ENCODE data around the gene COG7.
A peak's percentile ranks its signal among the peaks of the same experiment; 100 is the strongest.

Gene COG7

GRCh38 chr16:23408823-23409298, 44.1 kb downstream of the COG7 start (continued):
- TF ChIP-seq, protein P1, sequence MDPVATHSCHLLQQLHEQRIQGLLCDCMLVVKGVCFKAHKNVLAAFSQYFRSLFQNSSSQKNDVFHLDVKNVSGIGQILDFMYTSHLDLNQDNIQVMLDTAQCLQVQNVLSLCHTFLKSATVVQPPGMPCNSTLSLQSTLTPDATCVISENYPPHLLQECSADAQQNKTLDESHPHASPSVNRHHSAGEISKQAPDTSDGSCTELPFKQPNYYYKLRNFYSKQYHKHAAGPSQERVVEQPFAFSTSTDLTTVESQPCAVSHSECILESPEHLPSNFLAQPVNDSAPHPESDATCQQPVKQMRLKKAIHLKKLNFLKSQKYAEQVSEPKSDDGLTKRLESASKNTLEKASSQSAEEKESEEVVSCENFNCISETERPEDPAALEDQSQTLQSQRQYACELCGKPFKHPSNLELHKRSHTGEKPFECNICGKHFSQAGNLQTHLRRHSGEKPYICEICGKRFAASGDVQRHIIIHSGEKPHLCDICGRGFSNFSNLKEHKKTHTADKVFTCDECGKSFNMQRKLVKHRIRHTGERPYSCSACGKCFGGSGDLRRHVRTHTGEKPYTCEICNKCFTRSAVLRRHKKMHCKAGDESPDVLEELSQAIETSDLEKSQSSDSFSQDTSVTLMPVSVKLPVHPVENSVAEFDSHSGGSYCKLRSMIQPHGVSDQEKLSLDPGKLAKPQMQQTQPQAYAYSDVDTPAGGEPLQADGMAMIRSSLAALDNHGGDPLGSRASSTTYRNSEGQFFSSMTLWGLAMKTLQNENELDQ (tag by site-specific recombination; IDR thresholded peaks at IDR 0.05; ENCODE audit: low read depth) = no peak
- TF ChIP-seq BCL11A (tag by site-specific recombination; IDR thresholded peaks at IDR 0.05; ENCODE audit: low read depth) = no peak
- no peak for TF ChIP-seq ZNF214 (tag by site-specific recombination; IDR thresholded peaks at IDR 0.05; ENCODE audit: borderline replicate concordance)
- TF ChIP-seq ZNF544 (tag by site-specific recombination; IDR thresholded peaks at IDR 0.05) = no peak
- peak; percentile 79 for TF ChIP-seq ZBTB21 (tag by site-specific recombination; IDR thresholded peaks at IDR 0.05)
- no peak for TF ChIP-seq MEIS1 (CRISPR knock-in tag; IDR thresholded peaks at IDR 0.05; ENCODE audit: borderline replicate concordance)
- no peak for TF ChIP-seq GLIS2 (tag by site-specific recombination; IDR thresholded peaks at IDR 0.05)
- no peak for TF ChIP-seq ZNF140 (tag by site-specific recombination; IDR thresholded peaks at IDR 0.05)
- TF ChIP-seq ZNF350 (tag by site-specific recombination; IDR thresholded peaks at IDR 0.05) = no peak
- 0 out of 2 replicates have a peak, but pooled peaks have one; percentile 41 for TF ChIP-seq KLF9 (tag by site-specific recombination; IDR thresholded peaks at IDR 0.05; ENCODE audit: low read depth)
- no peak for TF ChIP-seq ZNF114 (tag by site-specific recombination; IDR thresholded peaks at IDR 0.05)
- TF ChIP-seq ZNF626 (tag by site-specific recombination; IDR thresholded peaks at IDR 0.05) = no peak
- no peak for TF ChIP-seq MZF1 (tag by site-specific recombination; IDR thresholded peaks at IDR 0.05; ENCODE audit: borderline replicate concordance)
- TF ChIP-seq, protein P2, sequence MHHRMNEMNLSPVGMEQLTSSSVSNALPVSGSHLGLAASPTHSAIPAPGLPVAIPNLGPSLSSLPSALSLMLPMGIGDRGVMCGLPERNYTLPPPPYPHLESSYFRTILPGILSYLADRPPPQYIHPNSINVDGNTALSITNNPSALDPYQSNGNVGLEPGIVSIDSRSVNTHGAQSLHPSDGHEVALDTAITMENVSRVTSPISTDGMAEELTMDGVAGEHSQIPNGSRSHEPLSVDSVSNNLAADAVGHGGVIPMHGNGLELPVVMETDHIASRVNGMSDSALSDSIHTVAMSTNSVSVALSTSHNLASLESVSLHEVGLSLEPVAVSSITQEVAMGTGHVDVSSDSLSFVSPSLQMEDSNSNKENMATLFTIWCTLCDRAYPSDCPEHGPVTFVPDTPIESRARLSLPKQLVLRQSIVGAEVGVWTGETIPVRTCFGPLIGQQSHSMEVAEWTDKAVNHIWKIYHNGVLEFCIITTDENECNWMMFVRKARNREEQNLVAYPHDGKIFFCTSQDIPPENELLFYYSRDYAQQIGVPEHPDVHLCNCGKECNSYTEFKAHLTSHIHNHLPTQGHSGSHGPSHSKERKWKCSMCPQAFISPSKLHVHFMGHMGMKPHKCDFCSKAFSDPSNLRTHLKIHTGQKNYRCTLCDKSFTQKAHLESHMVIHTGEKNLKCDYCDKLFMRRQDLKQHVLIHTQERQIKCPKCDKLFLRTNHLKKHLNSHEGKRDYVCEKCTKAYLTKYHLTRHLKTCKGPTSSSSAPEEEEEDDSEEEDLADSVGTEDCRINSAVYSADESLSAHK (tag by site-specific recombination; IDR thresholded peaks at IDR 0.05) = no peak
- peak; percentile 69; the same call in 1 of the 2 replicates for TF ChIP-seq ZNF660 (tag by site-specific recombination; IDR thresholded peaks at IDR 0.05)
- TF ChIP-seq BCL11B (tag by site-specific recombination; IDR thresholded peaks at IDR 0.05; ENCODE audit: low read depth) = no peak
- TF ChIP-seq ZNF2 (tag by site-specific recombination; IDR thresholded peaks at IDR 0.05) = peak; percentile 87
- TF ChIP-seq, protein P3, sequence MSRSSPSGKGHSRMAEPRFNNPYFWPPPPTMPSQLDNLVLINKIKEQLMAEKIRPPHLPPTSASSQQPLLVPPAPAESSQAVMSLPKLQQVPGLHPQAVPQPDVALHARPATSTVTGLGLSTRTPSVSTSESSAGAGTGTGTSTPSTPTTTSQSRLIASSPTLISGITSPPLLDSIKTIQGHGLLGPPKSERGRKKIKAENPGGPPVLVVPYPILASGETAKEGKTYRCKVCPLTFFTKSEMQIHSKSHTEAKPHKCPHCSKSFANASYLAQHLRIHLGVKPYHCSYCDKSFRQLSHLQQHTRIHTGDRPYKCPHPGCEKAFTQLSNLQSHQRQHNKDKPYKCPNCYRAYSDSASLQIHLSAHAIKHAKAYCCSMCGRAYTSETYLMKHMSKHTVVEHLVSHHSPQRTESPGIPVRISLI (tag by site-specific recombination; IDR thresholded peaks at IDR 0.05) = no peak
- TF ChIP-seq KLF10 (tag by site-specific recombination; IDR thresholded peaks at IDR 0.05) = no peak
- TF ChIP-seq YY2 (tag by site-specific recombination; IDR thresholded peaks at IDR 0.05) = 0 out of 2 replicates have a peak, but pooled peaks have one; percentile 50
- no peak for TF ChIP-seq TCF7L2 (IDR thresholded peaks at IDR 0.05; ENCODE audit: borderline replicate concordance, low read depth, low read length)
- TF ChIP-seq, protein P4, sequence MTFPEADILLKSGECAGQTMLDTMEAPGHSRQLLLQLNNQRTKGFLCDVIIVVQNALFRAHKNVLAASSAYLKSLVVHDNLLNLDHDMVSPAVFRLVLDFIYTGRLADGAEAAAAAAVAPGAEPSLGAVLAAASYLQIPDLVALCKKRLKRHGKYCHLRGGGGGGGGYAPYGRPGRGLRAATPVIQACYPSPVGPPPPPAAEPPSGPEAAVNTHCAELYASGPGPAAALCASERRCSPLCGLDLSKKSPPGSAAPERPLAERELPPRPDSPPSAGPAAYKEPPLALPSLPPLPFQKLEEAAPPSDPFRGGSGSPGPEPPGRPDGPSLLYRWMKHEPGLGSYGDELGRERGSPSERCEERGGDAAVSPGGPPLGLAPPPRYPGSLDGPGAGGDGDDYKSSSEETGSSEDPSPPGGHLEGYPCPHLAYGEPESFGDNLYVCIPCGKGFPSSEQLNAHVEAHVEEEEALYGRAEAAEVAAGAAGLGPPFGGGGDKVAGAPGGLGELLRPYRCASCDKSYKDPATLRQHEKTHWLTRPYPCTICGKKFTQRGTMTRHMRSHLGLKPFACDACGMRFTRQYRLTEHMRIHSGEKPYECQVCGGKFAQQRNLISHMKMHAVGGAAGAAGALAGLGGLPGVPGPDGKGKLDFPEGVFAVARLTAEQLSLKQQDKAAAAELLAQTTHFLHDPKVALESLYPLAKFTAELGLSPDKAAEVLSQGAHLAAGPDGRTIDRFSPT (tag by site-specific recombination; IDR thresholded peaks at IDR 0.05) = peak; percentile 87
- TF ChIP-seq ZNF112 (tag by site-specific recombination; IDR thresholded peaks at IDR 0.05) = no peak
- TF ChIP-seq SCRT1 (tag by site-specific recombination; IDR thresholded peaks at IDR 0.05; ENCODE audit: borderline replicate concordance) = peak; percentile 99
- no peak for TF ChIP-seq ZFP37 (tag by site-specific recombination; IDR thresholded peaks at IDR 0.05)
- no peak for TF ChIP-seq ZNF48 (tag by site-specific recombination; IDR thresholded peaks at IDR 0.05)
- peak; percentile 100 for TF ChIP-seq SCRT2 (tag by site-specific recombination; IDR thresholded peaks at IDR 0.05)
- TF ChIP-seq, protein P5, sequence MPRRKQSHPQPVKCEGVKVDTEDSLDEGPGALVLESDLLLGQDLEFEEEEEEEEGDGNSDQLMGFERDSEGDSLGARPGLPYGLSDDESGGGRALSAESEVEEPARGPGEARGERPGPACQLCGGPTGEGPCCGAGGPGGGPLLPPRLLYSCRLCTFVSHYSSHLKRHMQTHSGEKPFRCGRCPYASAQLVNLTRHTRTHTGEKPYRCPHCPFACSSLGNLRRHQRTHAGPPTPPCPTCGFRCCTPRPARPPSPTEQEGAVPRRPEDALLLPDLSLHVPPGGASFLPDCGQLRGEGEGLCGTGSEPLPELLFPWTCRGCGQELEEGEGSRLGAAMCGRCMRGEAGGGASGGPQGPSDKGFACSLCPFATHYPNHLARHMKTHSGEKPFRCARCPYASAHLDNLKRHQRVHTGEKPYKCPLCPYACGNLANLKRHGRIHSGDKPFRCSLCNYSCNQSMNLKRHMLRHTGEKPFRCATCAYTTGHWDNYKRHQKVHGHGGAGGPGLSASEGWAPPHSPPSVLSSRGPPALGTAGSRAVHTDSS (tag by site-specific recombination; IDR thresholded peaks at IDR 0.05) = no peak
